Stimulated activated CD4-positive, alpha-beta T cell treated with anti-CD3 and anti-CD28 coated beads, Interleukin-1b, Interleukin-23, amount 100 ng/mL, for 4 hours (primary cell): ENCODE measurements around the gene COMMD10.
"Not testable (repeated sequence)": the region's sequence is repeated elsewhere in the genome, so short reads cannot be mapped to it uniquely, and the experiment has no call there.

Source experiments
- DNase-seq, 2 donors: peaks; one replicate each; pipeline ENCODE4 v3.0.0-alpha.2; 2020; ENCODE audit warnings: low read depth in 2 of 2

Gene COMMD10

GRCh38 chr5:116084871-116085715, at the start of gene COMMD10:
COMMD10 (plus strand) TSS chr5:116085025.
- peak; percentile 66 to 67 for DNase-seq

- DNase-seq, result no peak
Measured at GRCh38 chr5:116035123-116035522, 49.7 kb upstream of the COMMD10 start.

DNA sequence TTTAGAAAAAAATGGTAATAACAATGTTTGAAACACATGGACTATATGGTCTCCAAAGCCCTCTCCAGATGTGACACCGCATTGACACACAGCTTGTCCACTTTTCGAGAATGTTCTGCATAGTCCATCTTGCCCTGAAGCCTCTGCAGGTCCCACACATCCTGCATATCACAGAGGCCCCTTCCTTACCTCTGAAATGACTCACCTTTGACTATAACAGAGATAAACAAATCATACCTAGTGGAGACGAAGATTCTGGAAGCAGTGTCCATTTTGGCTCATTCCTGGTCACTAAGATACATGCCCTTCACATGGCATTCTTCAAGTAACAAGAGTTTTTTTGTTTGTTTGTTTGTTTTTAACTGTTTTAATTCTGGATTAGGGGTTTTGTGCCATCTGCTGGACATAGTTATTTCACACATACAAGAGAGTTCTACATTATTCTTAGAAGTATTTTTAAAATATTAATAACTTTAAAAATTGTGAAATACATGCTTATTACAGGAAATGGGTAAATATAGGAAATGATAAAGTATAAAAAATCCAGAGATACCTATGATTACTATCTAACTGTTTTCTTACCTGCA, 47.5 kb upstream of the COMMD10 start:
- no peak for DNase-seq

GRCh38 chr5:116038817-116039216, 46.0 kb upstream of the COMMD10 start:
- DNase-seq, result no peak

DNA sequence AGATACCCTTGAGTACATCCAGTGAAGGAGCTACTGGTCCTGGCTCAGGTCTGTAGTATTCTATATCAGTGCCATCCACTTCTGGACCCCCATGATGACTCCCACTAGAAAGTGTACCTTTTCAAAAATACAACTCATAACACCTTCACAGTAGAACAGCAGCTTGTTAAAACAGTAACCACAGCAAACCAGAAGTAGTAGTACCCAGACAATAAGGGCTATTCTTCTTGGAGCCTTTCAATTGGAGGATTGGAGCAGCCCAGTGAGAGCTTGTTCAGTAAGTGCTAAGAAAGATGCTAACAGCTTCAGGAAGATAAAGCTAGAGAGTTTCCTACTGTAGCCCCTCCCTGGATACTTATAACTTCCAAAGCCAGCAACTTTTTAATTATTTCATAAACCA, 42.5 kb upstream of the COMMD10 start:
- DNase-seq, result no peak

- DNase-seq, result no peak
Measured at GRCh38 chr5:116044073-116044472, 40.8 kb upstream of the COMMD10 start.

DNA sequence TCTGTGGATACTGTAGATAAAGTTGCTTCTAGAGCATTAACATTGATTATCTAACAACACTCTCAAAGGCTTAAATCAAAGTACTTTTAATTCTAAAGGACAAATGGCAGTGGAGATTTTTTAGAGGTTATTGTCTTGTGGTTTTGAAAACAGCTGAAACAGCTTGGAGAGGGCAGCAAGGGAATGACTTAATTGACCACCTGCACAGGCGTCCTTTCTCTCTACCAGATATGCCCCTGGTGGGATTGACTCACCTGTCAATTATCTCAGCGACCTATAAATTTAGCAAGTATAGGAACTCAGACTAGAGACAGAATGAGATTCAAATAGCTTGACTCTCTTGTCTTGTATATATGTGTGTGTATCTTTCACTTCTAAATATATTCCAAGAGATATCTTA, 39.0 kb upstream of the COMMD10 start:
- DNase-seq, result no peak

GRCh38 chr5:116046261-116046660, 38.6 kb upstream of the COMMD10 start:
- DNase-seq, result no peak

DNA sequence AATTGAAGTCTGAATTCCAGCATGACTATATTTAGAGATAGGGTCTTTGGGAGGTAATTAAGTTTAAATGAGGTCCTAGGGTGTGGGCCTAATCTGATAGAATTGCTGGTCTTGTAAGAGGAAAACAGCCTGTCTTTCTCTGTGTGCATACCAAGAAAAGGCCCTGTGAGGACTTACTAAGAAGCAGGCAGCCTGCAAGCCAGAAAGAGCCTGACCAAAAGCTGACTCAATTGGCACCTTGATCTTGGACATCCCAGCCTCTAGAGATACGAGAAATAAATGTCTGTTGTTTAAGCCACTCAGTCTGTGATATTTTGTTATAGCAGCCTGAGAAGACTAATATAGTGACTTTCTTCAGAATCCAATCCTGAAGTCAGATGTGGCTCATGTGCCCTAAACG, 38.0 kb upstream of the COMMD10 start:
- no peak for DNase-seq

DNA sequence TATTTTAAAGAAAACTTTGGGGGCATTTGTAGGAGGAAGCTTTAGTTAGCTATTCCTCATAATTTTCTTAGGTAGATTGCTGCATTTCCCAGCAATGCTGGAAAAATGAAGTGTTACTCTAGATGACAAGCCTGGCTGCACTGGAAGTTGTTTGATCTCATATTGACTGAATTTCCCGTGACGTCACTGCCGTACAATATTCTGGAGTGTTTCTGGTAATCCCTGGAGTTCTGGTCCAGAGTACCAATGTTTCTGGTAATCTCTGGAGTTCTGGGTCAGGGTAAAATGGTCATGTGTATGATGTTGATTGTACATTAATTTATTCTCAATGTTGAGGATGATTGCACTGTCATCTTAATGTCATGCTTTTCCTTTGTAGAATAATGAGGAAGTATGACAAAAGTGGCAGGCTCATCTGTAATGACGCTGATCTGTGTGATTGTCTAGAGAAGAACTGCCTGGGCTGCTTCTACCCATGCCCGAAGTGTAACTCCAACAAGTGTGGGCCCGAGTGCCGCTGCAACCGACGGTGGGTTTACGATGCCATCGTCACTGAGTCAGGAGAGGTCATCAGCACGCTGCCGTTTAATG, 26.4 kb upstream of the COMMD10 start:
- DNase-seq, result no peak

GRCh38 chr5:116062352-116062751, 22.5 kb upstream of the COMMD10 start:
- DNase-seq, result no peak

- no peak for DNase-seq
Measured at GRCh38 chr5:116063950-116064349, 20.9 kb upstream of the COMMD10 start.

GRCh38 chr5:116068028-116068632, 16.7 kb upstream of the COMMD10 start:
- no peak for DNase-seq

DNA sequence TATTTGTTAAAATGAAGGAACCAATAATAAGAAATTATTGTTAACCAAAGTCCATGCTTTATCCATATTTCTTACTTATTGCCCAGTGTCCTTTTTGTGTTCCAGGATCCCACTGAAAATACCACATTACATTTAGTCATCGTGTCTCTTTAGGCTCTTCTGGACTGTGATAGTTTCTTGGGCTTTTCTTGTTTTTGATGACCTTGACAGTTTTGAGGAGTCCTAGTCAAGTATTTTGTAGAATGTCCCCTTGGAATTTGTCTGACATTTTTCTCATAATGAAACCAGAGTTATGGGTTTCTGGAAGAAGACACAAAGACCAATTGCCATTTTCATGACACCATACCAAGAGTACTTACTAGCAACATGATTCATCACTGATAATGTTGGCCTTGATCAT, 13.6 kb upstream of the COMMD10 start:
- no peak for DNase-seq

DNA sequence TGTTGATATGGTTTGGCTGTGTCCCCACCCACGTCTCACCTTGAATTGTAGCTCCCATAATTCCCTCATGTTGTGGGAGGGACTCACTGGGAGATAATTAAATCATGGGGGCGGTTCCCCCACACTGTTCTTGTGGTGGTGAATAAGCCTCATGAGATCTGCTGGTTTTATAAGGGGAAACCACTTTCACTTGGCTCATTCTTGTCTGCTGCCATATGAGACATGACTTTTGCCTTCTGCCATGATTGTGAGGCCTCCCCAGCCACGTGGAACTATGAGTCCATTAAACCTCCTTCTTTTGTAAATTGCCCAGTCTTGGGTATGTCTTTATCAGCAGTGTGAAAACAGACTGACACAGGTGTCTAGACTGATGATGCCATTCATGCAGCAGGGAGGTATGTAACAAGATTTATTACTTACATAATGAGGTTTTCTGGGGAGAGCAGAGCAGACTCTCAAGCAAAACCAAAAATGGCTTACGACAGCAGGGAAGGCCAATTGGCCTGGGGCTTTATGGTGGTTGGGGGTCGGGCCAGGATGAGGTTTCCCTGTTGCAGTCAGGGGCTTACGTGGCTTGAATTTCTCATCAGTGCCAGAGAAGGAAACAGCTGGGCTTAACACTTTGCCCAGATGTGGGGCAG, 9.5 kb upstream of the COMMD10 start:
- DNase-seq, result no peak

DNA sequence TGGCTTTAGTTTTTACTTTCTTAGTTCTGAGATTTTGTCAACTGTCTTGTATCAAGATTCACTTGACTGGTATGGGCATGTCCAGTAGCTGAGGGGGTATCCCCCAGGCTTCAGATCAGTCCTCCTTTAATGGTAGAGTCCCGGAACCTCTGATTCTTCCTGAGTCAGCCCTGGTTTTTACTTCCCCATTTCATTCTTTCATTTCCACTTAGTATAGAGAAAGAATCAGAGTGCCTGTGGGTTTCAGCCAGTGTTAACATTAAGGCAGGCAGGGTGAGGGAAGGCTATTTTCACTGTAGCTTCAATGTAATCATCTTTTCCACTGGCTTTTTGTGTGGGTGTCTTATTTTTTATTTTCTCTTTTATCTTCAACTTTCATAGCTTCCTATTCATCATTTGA, 8.3 kb upstream of the COMMD10 start:
- DNase-seq, result no peak

DNA sequence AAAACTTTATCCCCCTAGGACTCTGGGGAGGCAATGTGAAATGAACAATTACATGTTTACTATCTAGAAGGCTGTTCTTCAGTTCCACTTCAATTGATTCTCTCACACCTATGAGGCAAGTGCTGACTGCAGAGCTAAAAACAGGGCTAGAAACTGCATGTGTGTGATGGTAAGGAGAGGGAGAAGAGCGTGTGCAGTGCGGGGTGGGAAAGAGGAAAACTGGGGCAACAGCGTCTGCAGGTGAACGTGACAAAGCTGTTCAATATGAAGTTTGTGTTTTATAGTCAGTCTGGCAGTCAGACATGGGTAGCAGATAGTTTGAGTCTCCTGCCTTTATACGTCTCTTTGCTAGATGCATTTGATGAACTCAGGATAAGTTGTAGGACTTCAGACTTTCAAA, 6.6 kb upstream of the COMMD10 start:
- DNase-seq, result no peak

DNA sequence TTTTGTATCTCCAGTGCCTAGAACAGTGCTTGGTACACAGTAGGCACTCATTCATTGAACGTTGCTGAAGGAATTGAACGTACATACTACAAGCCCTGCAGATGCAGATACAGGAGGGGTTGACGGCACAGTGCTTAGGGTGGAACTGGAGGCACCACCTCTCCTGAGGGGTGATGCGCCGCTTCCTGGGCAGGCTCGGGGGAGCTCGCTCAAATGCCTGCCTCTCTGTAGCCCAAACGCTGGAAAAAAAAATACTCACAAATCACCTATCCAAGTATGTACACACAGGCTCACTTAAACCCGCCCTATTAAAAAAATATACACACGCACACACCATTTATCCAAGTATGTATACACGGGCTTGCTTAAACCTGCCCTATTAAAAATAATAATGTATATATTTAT, 536 bp upstream of the COMMD10 start:
- DNase-seq, result peak in 1 of 2 donors; percentile 13

- not testable (repeated sequence) for DNase-seq
Measured at GRCh38 chr5:116086309-116086708, 1.5 kb downstream of the COMMD10 start.

DNA sequence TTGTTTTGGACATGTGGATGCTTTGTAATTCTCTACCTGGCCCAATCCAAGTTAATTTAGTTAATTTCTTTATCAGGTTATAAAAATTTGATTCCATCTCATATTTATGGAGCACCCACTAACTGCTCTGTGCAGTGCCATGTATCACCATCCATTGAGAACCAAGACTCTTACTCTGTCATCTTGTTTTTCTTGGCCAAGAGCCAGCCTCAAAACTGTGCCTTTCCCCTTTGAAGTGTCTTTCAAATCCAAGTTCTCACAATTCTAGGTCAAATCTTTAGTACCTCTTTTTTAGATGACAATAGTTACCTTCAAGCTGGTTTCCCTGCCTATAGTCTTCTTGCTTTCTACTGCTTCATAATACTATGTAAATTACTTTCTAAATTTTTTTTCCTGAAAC, 3.2 kb downstream of the COMMD10 start:
- no peak for DNase-seq

DNA sequence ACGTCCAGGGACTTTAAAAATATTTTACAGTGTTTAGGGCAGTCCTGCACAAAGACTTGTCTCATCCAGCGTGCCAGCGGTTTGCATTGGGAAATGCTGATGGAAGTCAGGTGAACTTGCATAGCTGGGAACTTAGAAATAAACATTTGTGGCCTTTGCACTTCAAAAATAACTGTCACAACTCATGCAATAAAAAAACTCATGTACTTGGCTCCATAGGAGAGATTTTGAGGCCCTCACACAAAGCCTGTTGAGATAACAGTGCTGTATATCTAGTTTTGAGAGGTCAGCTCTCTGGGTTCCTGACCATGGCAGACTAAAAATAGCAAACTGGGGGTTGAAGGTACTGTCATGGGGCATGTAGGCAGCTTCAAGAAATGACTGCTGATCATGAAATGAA, 5.5 kb downstream of the COMMD10 start:
- DNase-seq, result no peak

DNA sequence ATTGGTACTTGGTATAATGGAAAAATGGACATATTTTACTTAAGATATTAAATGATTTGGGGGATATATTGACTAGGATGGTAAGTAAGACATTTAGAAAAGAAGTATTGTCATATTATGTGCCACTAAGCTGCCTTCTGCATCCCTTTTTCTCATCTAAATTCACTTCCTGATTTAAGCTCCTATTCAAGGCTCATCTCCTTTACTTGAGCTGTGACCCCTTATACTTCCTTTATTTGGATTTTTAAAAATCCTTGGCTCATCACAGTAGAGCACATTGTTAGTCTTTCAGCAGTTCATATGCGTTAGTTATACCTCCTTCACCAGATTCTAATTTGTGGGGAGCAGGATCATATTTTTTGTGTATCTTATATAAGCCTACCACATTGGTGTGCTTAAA, 6.6 kb downstream of the COMMD10 start:
- no peak for DNase-seq
